H9 (cell line): ENCODE results near the gene TOMM40L. TPM values are rescaled to one million over a fixed set of nuclear protein-coding genes. Genes with fewer than 3 reads are reported as not detected.

ENCODE experiments used
- DNase-seq: peaks from one replicate; pipeline ENCODE4 v3.0.0-alpha.2; 2017
- H2AFZ ChIP-seq: one replicate; pipeline ENCODE4 v1.6.1; 2013; ENCODE audit warnings: mild to moderate bottlenecking, low read length, control low read depth, moderate library complexity
- H2AK5ac ChIP-seq: 2 replicates; pipeline ENCODE4 v1.6.1; 2013; ENCODE audit warnings: low read length, control low read depth, mixed read lengths; ENCODE audit not compliant: insufficient read length
- H2BK120ac ChIP-seq: one replicate; pipeline ENCODE4 v1.6.1; 2013; ENCODE audit warnings: low read depth, mild to moderate bottlenecking, low read length, control low read depth, inconsistent platforms; ENCODE audit not compliant: poor library complexity, severe bottlenecking
- H2BK12ac ChIP-seq: 2 replicates; pipeline ENCODE4 v1.6.1; 2013; ENCODE audit warnings: low read length, control low read depth, mixed read lengths, low read depth; ENCODE audit not compliant: insufficient read length
- H2BK15ac ChIP-seq: 2 replicates; pipeline ENCODE4 v1.6.1; 2013; ENCODE audit warnings: low read depth, low read length, control low read depth
- H2BK20ac ChIP-seq: one replicate; pipeline ENCODE4 v1.6.1; 2013; ENCODE audit warnings: low read depth, mild to moderate bottlenecking, low read length, control low read depth, inconsistent platforms; ENCODE audit not compliant: poor library complexity, severe bottlenecking
- H2BK5ac ChIP-seq: 2 replicates; pipeline ENCODE4 v1.6.1; 2013; ENCODE audit warnings: low read length, control low read depth, mixed read lengths; ENCODE audit not compliant: insufficient read length
- H3K14ac ChIP-seq: 2 replicates; pipeline ENCODE4 v1.6.1; 2013; ENCODE audit warnings: low read length, control low read depth; ENCODE audit not compliant: insufficient read depth
- H3K18ac ChIP-seq: 2 replicates; pipeline ENCODE4 v1.6.1; 2013; ENCODE audit warnings: low read depth, mild to moderate bottlenecking, mixed read lengths, low read length, control low read depth; ENCODE audit not compliant: insufficient read length
- H3K23ac ChIP-seq: 2 replicates; pipeline ENCODE4 v1.6.1; 2013; ENCODE audit warnings: low read length, control low read depth, mixed read lengths, low read depth; ENCODE audit not compliant: insufficient read length
- H3K23me2 ChIP-seq: 2 replicates; pipeline ENCODE4 v1.6.1; 2013; ENCODE audit warnings: low read depth, mild to moderate bottlenecking, mixed read lengths, low read length, control low read depth; ENCODE audit not compliant: insufficient read length, poor library complexity, severe bottlenecking
- H3K27ac ChIP-seq: 2 replicates; pipeline ENCODE4 v1.5.1; 2013; ENCODE audit warnings: low read length, control low read depth, mixed read lengths, low read depth; ENCODE audit not compliant: insufficient read length
- H3K27me3 ChIP-seq: 2 replicates; pipeline ENCODE4 v1.6.1; 2013; ENCODE audit warnings: low read length, control low read depth, inconsistent platforms; ENCODE audit not compliant: insufficient read depth
- H3K4ac ChIP-seq: 2 replicates; pipeline ENCODE4 v1.6.1; 2013; ENCODE audit warnings: low read depth, mild to moderate bottlenecking, control low read depth, inconsistent platforms, low read length, moderate library complexity
- H3K4me1 ChIP-seq: 2 replicates; pipeline ENCODE4 v1.6.1; 2013; ENCODE audit warnings: low read length, control low read depth, inconsistent platforms; ENCODE audit not compliant: insufficient read depth
- H3K4me2 ChIP-seq: 2 replicates; pipeline ENCODE4 v1.6.1; 2013; ENCODE audit warnings: low read length, control low read depth, mixed read lengths; ENCODE audit not compliant: insufficient read length, insufficient read depth
- H3K56ac ChIP-seq: 2 replicates; pipeline ENCODE4 v1.6.1; 2013; ENCODE audit warnings: low read depth, mild to moderate bottlenecking, mixed read lengths, low read length, control low read depth; ENCODE audit not compliant: insufficient read length
- H3K79me1 ChIP-seq: 2 replicates; pipeline ENCODE4 v1.6.1; 2013; ENCODE audit warnings: low read depth, mild to moderate bottlenecking, moderate library complexity, low read length, control low read depth, inconsistent platforms; ENCODE audit not compliant: insufficient read depth, poor library complexity, severe bottlenecking
- H3K79me2 ChIP-seq: 2 replicates; pipeline ENCODE4 v1.6.1; 2013; ENCODE audit warnings: low read length, control low read depth, inconsistent platforms; ENCODE audit not compliant: insufficient read depth
- H3K9ac ChIP-seq: 2 replicates; pipeline ENCODE4 v1.6.1; 2013; ENCODE audit warnings: low read length, control low read depth, mixed read lengths; ENCODE audit not compliant: insufficient read length; ENCODE audit errors: extremely low read depth
- H3K9me3 ChIP-seq: one replicate; pipeline ENCODE4 v1.6.1; 2013; ENCODE audit warnings: low read depth, low read length, inconsistent platforms; ENCODE audit not compliant: control insufficient read depth
- H3T11ph ChIP-seq: one replicate; pipeline ENCODE4 v1.6.1; 2013; ENCODE audit warnings: mild to moderate bottlenecking, low read length, control low read depth, inconsistent platforms
- H4K20me1 ChIP-seq: one replicate; pipeline ENCODE4 v1.6.1; 2013; ENCODE audit not compliant: control insufficient read depth, insufficient read length, insufficient read depth
- H4K5ac ChIP-seq: 2 replicates; pipeline ENCODE4 v1.6.1; 2013; ENCODE audit warnings: low read depth, mild to moderate bottlenecking, mixed read lengths, low read length, control low read depth; ENCODE audit not compliant: insufficient read length
- H4K8ac ChIP-seq: replicated peaks from 2 replicates; pipeline ENCODE4 v1.6.1; 2013; ENCODE audit warnings: low read length, control low read depth, mixed read lengths, low read depth; ENCODE audit not compliant: insufficient read length
- H4K91ac ChIP-seq: 2 replicates; pipeline ENCODE4 v1.6.1; 2013; ENCODE audit warnings: low read depth, mild to moderate bottlenecking, moderate library complexity, mixed read lengths, low read length, control low read depth; ENCODE audit not compliant: insufficient read length
- H3K27ac Mint-ChIP-seq, 3 experiments: 2 replicates in 2 of 3; 3 replicates in 1 of 3; pipeline ENCODE4 v1.8.0; 2020 to 2021; ENCODE audit warnings: mixed read lengths in 3 of 3, mild to moderate bottlenecking in 1 of 3, moderate library complexity in 1 of 3
- H3K27me3 Mint-ChIP-seq: 2 replicates; pipeline ENCODE4 v1.8.0; 2021; ENCODE audit warnings: low read depth, mild to moderate bottlenecking, moderate library complexity, mixed read lengths
- H3K36me3 Mint-ChIP-seq, 3 experiments: 2 replicates in 2 of 3; 3 replicates in 1 of 3; pipeline ENCODE4 v1.8.0; 2020 to 2021; ENCODE audit warnings: low read depth in 3 of 3, mixed read lengths in 3 of 3; ENCODE audit not compliant: insufficient read depth in 1 of 3
- H3K4me1 Mint-ChIP-seq, 2 experiments: 2 replicates each; pipeline ENCODE4 v1.8.0; 2020; ENCODE audit warnings: mixed read lengths in 2 of 2
- H3K4me3 Mint-ChIP-seq, 2 experiments: 2 replicates in 1 of 2; 3 replicates in 1 of 2; pipeline ENCODE4 v1.8.0; 2020 to 2021; ENCODE audit warnings: mild to moderate bottlenecking in 2 of 2, mixed read lengths in 2 of 2, moderate library complexity in 1 of 2
- H3K9me3 Mint-ChIP-seq, 2 experiments: 2 replicates in 1 of 2; 3 replicates in 1 of 2; pipeline ENCODE4 v1.8.0; 2020; ENCODE audit warnings: mild to moderate bottlenecking in 2 of 2, mixed read lengths in 2 of 2, moderate library complexity in 1 of 2
- CTCF ChIP-seq: fragments of 200-600 bp; sonication (generic); conservative IDR thresholded peaks from 3 replicates; pipeline ENCODE4 v1.8.0; 2021; ENCODE audit warnings: antibody characterized with exemption, mild to moderate bottlenecking
- WGBS: extraction: QIAGEN DNeasy Blood & Tissue Kit; methylation state at CpG from one replicate; pipeline ENCODE4 v1.1.7; 2013; ENCODE audit warnings: missing lambda C conversion rate, low lambda C conversion rate, mixed read lengths; ENCODE audit not compliant: insufficient read length; ENCODE audit errors: extremely low coverage; 5-methylcytosine and 5-hydroxymethylcytosine counted together
- total RNA-seq: library from RNA; stranded (reverse); gene quantifications from 2 replicates; pipeline ENCODE4 v1.2.1, GENCODE V29; 2021

Gene TOMM40L
- total RNA-seq, 1 experiment from 2014 or later, result 13.5 TPM

- H3K9me3 ChIP-seq, result peaks cover 6% of the 10 kb centered on the region
- H2BK20ac ChIP-seq, result no peak overlapping the region
- Mint-ChIP-seq H3K36me3 (peaks cover 13 to 20% (median 14%) of the 10 kb centered on the region in 3 experiments), H3K27me3 (peaks cover 80% of the 10 kb centered on the region), H3K9me3 (peaks cover 27 to 28% of the 10 kb centered on the region in 2 experiments), H3K4me1 (peaks cover 17 to 26% of the 10 kb centered on the region in 2 experiments), H3K4me3 (peak overlapping the region; percentile 59 to 78), H3K27ac (no peak overlapping the region)
- H3K9ac ChIP-seq, result no peak overlapping the region
- H3K79me1 ChIP-seq, result no peaks in the 10 kb centered on the region
- H2BK15ac ChIP-seq, result no peak overlapping the region
- H2BK5ac ChIP-seq, result no peak overlapping the region
- no peak overlapping the region for H2BK12ac ChIP-seq
- no peak overlapping the region for H3K56ac ChIP-seq
- H2AFZ ChIP-seq, result no peak overlapping the region
- no peaks in the 10 kb centered on the region for H3K79me2 ChIP-seq
- peak overlapping the region; percentile 55 for H3K4me2 ChIP-seq
- H4K91ac ChIP-seq, result no peak overlapping the region
- peaks cover 12% of the 10 kb centered on the region; the same call in 1 of the 2 replicates for H3K27me3 ChIP-seq
- H4K8ac ChIP-seq, result no peak overlapping the region
- H3K27ac ChIP-seq, result no peak overlapping the region
- no CpG with 5 or more reads among the region's 1 CpG for WGBS
- no peak for TF ChIP-seq CTCF
- no peak overlapping the region for H3K18ac ChIP-seq
- no peak overlapping the region for H2AK5ac ChIP-seq
- no peak overlapping the region for H3T11ph ChIP-seq
- H3K4me1 ChIP-seq, result peaks cover 5% of the 10 kb centered on the region; the same call in 1 of the 2 replicates
- no peaks in the 10 kb centered on the region for H4K20me1 ChIP-seq
- no peak for DNase-seq
- no peak overlapping the region for H3K4ac ChIP-seq
- H2BK120ac ChIP-seq, result no peak overlapping the region
- no peak overlapping the region for H3K23ac ChIP-seq
- peaks cover 11% of the 10 kb centered on the region for H3K23me2 ChIP-seq
- H3K14ac ChIP-seq, result no peak overlapping the region
- H4K5ac ChIP-seq, result no peak overlapping the region
These were observed 33.9 kb downstream of the TOMM40L start for GRCh38 chr1:161259765-161260164.
